ENCODE results near the gene PLK1. TPM values are rescaled to one million over a fixed set of nuclear protein-coding genes. Genes with fewer than 3 reads are reported as not detected.

Gene PLK1
- total RNA-seq, 1 donor from 2014 or later, result 1.2 TPM

- intact Hi-C loops (cut with micrococcal nuclease), result no loop called here
- DNase-seq, result no peak
- Histone ChIP-seq H3K4me3 (no peak overlapping the region), H3K27ac (replicated peaks) (no peak overlapping the region), H3K27me3 (ENCODE audit: low read depth) (peaks cover 16% of the 10 kb centered on the region), H3K4me1 (peaks cover 9% of the 10 kb centered on the region), H3K36me3 (peaks cover 41% of the 10 kb centered on the region), H3K9me3 (replicated peaks) (no peaks in the 10 kb centered on the region)
- TF ChIP-seq CTCF (IDR thresholded peaks at IDR 0.05; ENCODE audit: borderline replicate concordance), result no peak
Observed at GRCh38 chr16:23692190-23692837, 13.6 kb downstream of the PLK1 start.

- intact Hi-C loops (cut with micrococcal nuclease), result no loop called here
- peak overlapping the region; percentile 51 for H3K4me3 ChIP-seq
- peaks cover 22% of the 10 kb centered on the region for H3K36me3 ChIP-seq
- TF ChIP-seq CTCF (IDR thresholded peaks at IDR 0.05; ENCODE audit: borderline replicate concordance), result no peak
- DNase-seq, result no peak
- peaks cover 9% of the 10 kb centered on the region for H3K4me1 ChIP-seq
- H3K9me3 ChIP-seq (replicated peaks), result no peaks in the 10 kb centered on the region
- no peak overlapping the region for H3K27ac ChIP-seq (replicated peaks)
- H3K27me3 ChIP-seq (ENCODE audit: low read depth), result peaks cover 28% of the 10 kb centered on the region
Observed at GRCh38 chr16:23694265-23694643, 15.6 kb downstream of the PLK1 start.

GRCh38 chr16:23694644-23695373, 16.1 kb downstream of the PLK1 start:
- Histone ChIP-seq H3K27ac (replicated peaks) (no peak overlapping the region), H3K9me3 (replicated peaks) (no peaks in the 10 kb centered on the region), H3K4me3 (peak overlapping the region; percentile 51), H3K27me3 (ENCODE audit: low read depth) (peaks cover 31% of the 10 kb centered on the region), H3K4me1 (peaks cover 9% of the 10 kb centered on the region), H3K36me3 (peaks cover 16% of the 10 kb centered on the region)
- intact Hi-C loops (cut with micrococcal nuclease), result no loop called here
- no peak for TF ChIP-seq CTCF (IDR thresholded peaks at IDR 0.05; ENCODE audit: borderline replicate concordance)
- DNase-seq, result no peak

DNA sequence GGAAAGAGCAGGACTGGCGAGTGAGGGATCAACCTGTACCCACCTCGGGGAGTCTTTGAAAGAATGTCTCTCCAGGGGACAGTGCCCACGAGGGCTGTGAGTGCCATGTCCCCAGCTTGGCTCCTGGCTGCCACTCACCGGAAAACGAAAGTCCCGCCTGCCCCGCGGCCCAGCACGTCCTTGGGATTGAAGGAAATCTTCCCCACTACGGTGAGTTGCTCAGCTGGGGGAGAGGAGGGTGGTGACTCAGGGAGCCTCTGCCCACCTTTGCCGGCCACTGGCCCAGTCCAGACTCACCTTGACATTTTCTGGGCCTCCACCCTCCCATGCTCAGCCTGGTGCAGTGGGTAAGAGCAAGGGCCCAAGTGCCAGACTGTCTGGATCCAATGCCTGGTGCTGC, 17.1 kb downstream of the PLK1 start:
- intact Hi-C loops (cut with micrococcal nuclease), result no loop called here
- Histone ChIP-seq H3K4me3 (no peak overlapping the region), H3K4me1 (peaks cover 9% of the 10 kb centered on the region), H3K27me3 (ENCODE audit: low read depth) (peaks cover 41% of the 10 kb centered on the region), H3K9me3 (replicated peaks) (no peaks in the 10 kb centered on the region), H3K36me3 (peaks cover 7% of the 10 kb centered on the region), H3K27ac (replicated peaks) (no peak overlapping the region)
- DNase-seq, result no peak
- TF ChIP-seq CTCF (IDR thresholded peaks at IDR 0.05; ENCODE audit: borderline replicate concordance), result no peak

- intact Hi-C loops (cut with micrococcal nuclease), result no loop called here
- Histone ChIP-seq H3K36me3 (no peaks in the 10 kb centered on the region), H3K27ac (replicated peaks) (no peak overlapping the region), H3K4me3 (no peak overlapping the region), H3K27me3 (ENCODE audit: low read depth) (peaks cover 67% of the 10 kb centered on the region), H3K9me3 (replicated peaks) (peaks cover 9% of the 10 kb centered on the region), H3K4me1 (peaks cover 9% of the 10 kb centered on the region)
- no peak for DNase-seq
- no peak for TF ChIP-seq CTCF (IDR thresholded peaks at IDR 0.05; ENCODE audit: borderline replicate concordance)
Observed at GRCh38 chr16:23699100-23699499, 20.4 kb downstream of the PLK1 start.

Measured in left ventricle myocardium inferior (tissue), 1 donor.